Sigmoid colon (tissue), 7 donors: ENCODE data around the gene SNCAIP. TPM values are rescaled to one million over a fixed set of nuclear protein-coding genes. Genes with fewer than 3 reads are reported as not detected.
A peak's percentile ranks its signal among the peaks of the same experiment; 100 is the strongest.

Source experiments
- DNase-seq: peaks from one replicate; pipeline ENCODE4 v3.0.0-alpha.2; 2019
- H3K27ac ChIP-seq, 4 donors: fragments of 200-600 bp; sonication (generic); one replicate each; pipeline ENCODE4 v1.5.1; 2016 to 2019; ENCODE audit warnings: mild to moderate bottlenecking in 1 of 4
- H3K27me3 ChIP-seq, 3 donors: fragments of 200-600 bp; sonication (generic); one replicate each; pipeline ENCODE4 v1.5.1; 2019; ENCODE audit warnings: mild to moderate bottlenecking in 1 of 3
- H3K36me3 ChIP-seq, 4 donors: fragments of 200-600 bp; sonication (generic); one replicate each; pipeline ENCODE4 v1.5.1; 2016 to 2019
- H3K4me1 ChIP-seq, 4 donors: fragments of 200-600 bp; sonication (generic); one replicate each; pipeline ENCODE4 v1.5.1; 2017 to 2019
- H3K4me3 ChIP-seq, 4 donors: fragments of 200-600 bp; sonication (generic); one replicate each; pipeline ENCODE4 v1.5.1; 2017 to 2019; ENCODE audit warnings: mild to moderate bottlenecking in 2 of 4, moderate library complexity in 1 of 4
- H3K9me3 ChIP-seq, 4 donors: fragments of 200-600 bp in 3 of 4; sonication (generic) in 3 of 4; one replicate each; pipeline versions ENCODE4 v1.5.1 to v1.6.1; 2013 to 2019
- CTCF ChIP-seq, 4 experiments: fragments of 450-650 bp in 3 of 4; fragments of 200-600 bp in 1 of 4; IDR thresholded peaks; one replicate each; pipeline ENCODE4 v1.5.1; 2016 to 2019; ENCODE audit warnings: antibody characterized with exemption in 4 of 4, mild to moderate bottlenecking in 3 of 4, moderate library complexity in 2 of 4
- EP300 ChIP-seq, 4 donors: sonication (generic); formaldehyde crosslinking; IDR thresholded peaks; one replicate each; pipeline ENCODE4 v1.6.1; 2017; ENCODE audit warnings: antibody characterized with exemption in 4 of 4
- POLR2A ChIP-seq, 2 donors: fragments of 450-650 bp; IDR thresholded peaks; one replicate each; pipeline ENCODE4 v1.6.1; 2016; ENCODE audit warnings: antibody characterized with exemption in 2 of 2, mild to moderate bottlenecking in 2 of 2, moderate library complexity in 2 of 2
- POLR2AphosphoS5 ChIP-seq, 4 donors: sonication (generic); formaldehyde crosslinking; IDR thresholded peaks; one replicate each; pipeline ENCODE4 v1.6.1; 2017; ENCODE audit warnings: antibody characterized with exemption in 4 of 4
- WGBS, 2 donors: extraction: QIAGEN DNeasy Blood & Tissue Kit; methylation state at CpG; one replicate each; pipeline ENCODE4 v1.1.7; 2013; 5-methylcytosine and 5-hydroxymethylcytosine counted together
- intact Hi-C: fragments of 100-400 bp; cut with DNase I; formaldehyde crosslinking; loops from one replicate; pipeline ENCODE4 v1.15.1; 2023
- polyA plus RNA-seq, 3 donors: library from polyadenylated mRNA; stranded (reverse); fragments of 200-250 nt; gene quantifications; one replicate each; pipeline ENCODE4 v1.2.3, GENCODE V29; 2013
- total RNA-seq, 4 donors: library from RNA; depleted of rRNA; stranded (reverse); fragments of >200 nt; gene quantifications; one replicate each; pipeline ENCODE4 v1.1.0, GENCODE V29; 2016
- donor health status: healthy with polysubstance abuse.
- donor health status: Bipolar disorder and iron deficiency.
- donor health status: healthy.

Gene SNCAIP
- total and polyA plus RNA-seq, 7 donors: 1.2 to 4.3 (median 3.2) TPM; not detected in 1

- intact Hi-C loops: no loop called here
- WGBS, 2 donors: 44 to 64% methylated on average over 2 of the region's 2 CpGs
- Histone ChIP-seq H3K27me3 (no peaks in the 10 kb centered on the region), H3K36me3 (no peaks in the 10 kb centered on the region), H3K9me3 (no peaks in the 10 kb centered on the region), H3K27ac (no peak overlapping the region), H3K4me1 (peaks cover 0 to 15% (median 9%) of the 10 kb centered on the region in 4 donors), H3K4me3 (no peak overlapping the region)
- TF ChIP-seq POLR2AphosphoS5 (IDR thresholded peaks at IDR 0.05) (no peak), POLR2A (IDR thresholded peaks at IDR 0.05) (no peak)
- no peak for DNase-seq
These were observed 15.1 kb downstream of the SNCAIP start for GRCh38 chr5:122327110-122327509.

GRCh38 chr5:122330881-122331280 is 18.8 kb downstream of the SNCAIP start:
- intact Hi-C loops: no loop called here
- Histone ChIP-seq H3K36me3 (no peaks in the 10 kb centered on the region), H3K27ac (no peak overlapping the region), H3K9me3 (no peaks in the 10 kb centered on the region), H3K4me1 (peaks cover 0 to 15% (median 11%) of the 10 kb centered on the region in 4 donors), H3K27me3 (no peaks in the 10 kb centered on the region), H3K4me3 (no peak overlapping the region)
- DNase-seq: no peak
- TF ChIP-seq CTCF (IDR thresholded peaks at IDR 0.05) (no peak), EP300 (IDR thresholded peaks at IDR 0.05) (no peak), POLR2A (IDR thresholded peaks at IDR 0.05) (no peak), POLR2AphosphoS5 (IDR thresholded peaks at IDR 0.05) (no peak)
- WGBS, 2 donors: 94% methylated on average over 6 of the region's 6 CpGs

- Histone ChIP-seq H3K27me3 (no peaks in the 10 kb centered on the region), H3K4me1 (peaks cover 0 to 15% (median 11%) of the 10 kb centered on the region in 4 donors), H3K27ac (no peak overlapping the region), H3K36me3 (no peaks in the 10 kb centered on the region), H3K9me3 (no peaks in the 10 kb centered on the region), H3K4me3 (no peak overlapping the region)
- intact Hi-C loops: no loop called here
- 44 to 77% methylated on average over 5 of the region's 5 CpGs for WGBS, 2 donors
- no peak for DNase-seq
- TF ChIP-seq POLR2AphosphoS5 (IDR thresholded peaks at IDR 0.05) (peak in 1 of 4 donors; percentile 28), POLR2A (IDR thresholded peaks at IDR 0.05) (no peak), CTCF (IDR thresholded peaks at IDR 0.05) (no peak), EP300 (IDR thresholded peaks at IDR 0.05) (no peak)
These were observed 20.8 kb downstream of the SNCAIP start for GRCh38 chr5:122332599-122333555.

GRCh38 chr5:122333564-122333963 is 21.5 kb downstream of the SNCAIP start:
- H3K36me3 ChIP-seq: no peaks in the 10 kb centered on the region
- H3K4me1 ChIP-seq: peaks cover 0 to 15% (median 11%) of the 10 kb centered on the region in 4 donors
- intact Hi-C loops: no loop called here
- H3K27ac ChIP-seq: no peak overlapping the region
- H3K4me3 ChIP-seq: no peak overlapping the region
- WGBS, 2 donors: 74 to 79% methylated on average over 4 of the region's 4 CpGs
- TF ChIP-seq EP300 (IDR thresholded peaks at IDR 0.05): no peak
- TF ChIP-seq CTCF (IDR thresholded peaks at IDR 0.05): no peak
- TF ChIP-seq POLR2AphosphoS5 (IDR thresholded peaks at IDR 0.05): no peak
- TF ChIP-seq POLR2A (IDR thresholded peaks at IDR 0.05): no peak
- H3K9me3 ChIP-seq: no peaks in the 10 kb centered on the region
- H3K27me3 ChIP-seq: no peaks in the 10 kb centered on the region
- no peak for DNase-seq

- Histone ChIP-seq H3K4me3 (no peak overlapping the region), H3K9me3 (no peaks in the 10 kb centered on the region), H3K27ac (no peak overlapping the region), H3K27me3 (no peaks in the 10 kb centered on the region), H3K4me1 (no peaks in the 10 kb centered on the region), H3K36me3 (no peaks in the 10 kb centered on the region)
- WGBS, 2 donors: 86 to 92% methylated on average over 5 of the region's 5 CpGs
- DNase-seq: no peak
- TF ChIP-seq EP300 (IDR thresholded peaks at IDR 0.05): no peak
- TF ChIP-seq POLR2A (IDR thresholded peaks at IDR 0.05): no peak
- no peak for TF ChIP-seq POLR2AphosphoS5 (IDR thresholded peaks at IDR 0.05)
- no peak for TF ChIP-seq CTCF (IDR thresholded peaks at IDR 0.05)
- intact Hi-C loops: no loop called here
These were observed 27.6 kb downstream of the SNCAIP start for GRCh38 chr5:122339591-122339990.
